ENCODE results near the gene TBATA.
"Not testable (repeated sequence)": the region's sequence is repeated elsewhere in the genome, so short reads cannot be mapped to it uniquely, and the experiment has no call there.

TBATA gene

GRCh38 chr10:70779088-70779487 lies 6.1 kb downstream of the TBATA start:
- DNase-seq (ENCODE audit: low spot score), result no peak

- DNase-seq (ENCODE audit: low spot score), result no peak
Measured at GRCh38 chr10:70778267-70778924, 6.8 kb downstream of the TBATA start.

- no peak for DNase-seq (ENCODE audit: low spot score)
Measured at GRCh38 chr10:70777063-70777875, 7.9 kb downstream of the TBATA start.

GRCh38 chr10:70776455-70777005 lies 8.6 kb downstream of the TBATA start:
- DNase-seq (ENCODE audit: low spot score), result no peak

- no peak for DNase-seq (ENCODE audit: low spot score)
Measured at GRCh38 chr10:70775679-70776454, 9.3 kb downstream of the TBATA start.

GRCh38 chr10:70774810-70775678 lies 10.1 kb downstream of the TBATA start:
- no peak for DNase-seq (ENCODE audit: low spot score)

- DNase-seq (ENCODE audit: low spot score), result no peak
Measured at GRCh38 chr10:70773965-70774809, 11.0 kb downstream of the TBATA start.

- no peak for DNase-seq (ENCODE audit: low spot score)
Measured at GRCh38 chr10:70773461-70773860, 11.7 kb downstream of the TBATA start.

GRCh38 chr10:70772627-70773026 lies 12.6 kb downstream of the TBATA start:
- DNase-seq (ENCODE audit: low spot score), result no peak

GRCh38 chr10:70771311-70772194 lies 13.6 kb downstream of the TBATA start:
- no peak for DNase-seq (ENCODE audit: low spot score)

GRCh38 chr10:70770516-70770915 lies 14.7 kb downstream of the TBATA start:
- not testable (repeated sequence) for DNase-seq (ENCODE audit: low spot score)

GRCh38 chr10:70770001-70770400 lies 15.2 kb downstream of the TBATA start:
- no peak for DNase-seq (ENCODE audit: low spot score)

GRCh38 chr10:70769121-70769520 lies 16.1 kb downstream of the TBATA start:
- DNase-seq (ENCODE audit: low spot score), result no peak

GRCh38 chr10:70768026-70768685 lies 17.0 kb downstream of the TBATA start:
- DNase-seq (ENCODE audit: low spot score), result not testable (repeated sequence)

- no peak for DNase-seq (ENCODE audit: low spot score)
Measured at GRCh38 chr10:70765794-70766594, 19.2 kb downstream of the TBATA start.

GRCh38 chr10:70763567-70763966 lies 21.6 kb downstream of the TBATA start:
- no peak for DNase-seq (ENCODE audit: low spot score)

- no peak for DNase-seq (ENCODE audit: low spot score)
Measured at GRCh38 chr10:70762441-70763175, 22.6 kb downstream of the TBATA start.

All from LoVo (cell line).